ENCODE data around the gene ADPRH. TPM values are rescaled to one million over a fixed set of nuclear protein-coding genes. Genes with fewer than 3 reads are reported as not detected.
"Not testable (repeated sequence)": the region's sequence is repeated elsewhere in the genome, so short reads cannot be mapped to it uniquely, and the experiment has no call there.

ADPRH gene
- total and polyA plus RNA-seq, 5 donors, result 6.5 to 11.9 (median 10.2) TPM

DNA sequence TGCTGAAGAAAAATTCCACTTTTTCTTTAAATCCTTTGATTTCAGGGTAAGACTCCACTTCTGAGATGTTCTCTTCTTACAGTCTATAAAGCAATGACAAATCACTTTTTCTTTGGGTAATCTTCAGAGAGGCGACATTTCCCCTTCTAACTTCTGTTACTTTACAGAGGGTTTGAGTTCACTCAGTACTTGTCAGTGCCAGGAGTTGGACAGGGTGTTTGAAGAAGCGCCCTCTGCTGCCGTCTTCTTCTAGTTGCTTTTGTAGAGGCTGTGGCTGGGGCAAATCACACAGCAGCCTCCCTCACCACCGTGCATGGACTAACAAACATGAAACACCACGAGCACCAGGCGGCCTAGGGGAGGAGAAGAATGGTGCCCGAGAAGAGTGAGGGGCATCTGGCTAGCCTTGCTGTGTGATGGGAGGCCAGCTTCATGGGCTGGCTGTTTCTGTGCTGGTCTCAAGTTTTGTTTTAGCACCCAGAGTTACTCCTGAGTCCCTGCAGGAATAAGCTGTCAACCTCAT is 19.8 kb upstream of the ADPRH start, which contains the start of gene CD80:
Gene CD80, minus strand, starts transcription at position 174 of the 523 bp plus-strand sequence. CDS start 1,886 bp downstream, outside the sequence.
- 23% methylated on average over 7 of the region's 7 CpGs for WGBS
- peak; percentile 72 to 80 for ATAC-seq

DNA sequence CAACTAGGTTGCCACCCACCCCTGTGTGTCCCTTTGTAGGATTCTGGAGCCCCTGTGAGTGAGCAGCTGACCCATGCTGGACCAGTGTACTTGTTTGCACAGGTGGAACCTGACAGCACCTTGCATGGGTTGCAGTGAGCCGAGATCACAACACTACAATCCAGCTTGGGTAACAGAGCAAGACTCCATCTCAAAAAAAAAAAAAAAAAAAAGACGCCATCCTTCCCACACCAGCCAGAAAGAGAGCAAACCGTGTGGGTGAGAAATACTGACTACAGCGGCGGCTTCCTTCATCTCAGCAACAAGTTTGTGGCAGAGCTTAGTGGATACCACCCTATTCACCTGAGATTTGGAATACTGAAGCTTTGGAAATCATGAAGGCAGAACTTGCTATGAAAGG is 19.1 kb upstream of the ADPRH start:
- no peak for DNase-seq

More for the DNA sequence above, 19.8 kb upstream of the ADPRH start, which contains the start of gene CD80:
- DNase-seq, result peak; percentile 50 to 78 (median 66)
- H3K9me3 ChIP-seq (ENCODE audit: control insufficient read depth, low read length), result no peaks in the 10 kb centered on the region
- no peak within 1 kb of the TSS for H3K4me3 ChIP-seq (ENCODE audit: low read length)
- no peaks in the 10 kb centered on the region for H3K4me1 ChIP-seq (ENCODE audit: control insufficient read depth, insufficient read depth, low read length)
- H3K27me3 ChIP-seq (ENCODE audit: control insufficient read depth, insufficient read depth), result no peaks in the 10 kb centered on the region
- intact Hi-C loops (cut with DNase I), result no loop called here
- H3K27ac ChIP-seq (ENCODE audit: low read length), result no peak within 1 kb of the TSS

GRCh38 chr3:119562307-119562961 is 16.9 kb upstream of the ADPRH start:
- DNase-seq (peak in 1 of 3 donors; percentile 43), ATAC-seq (peak in 1 of 2 donors; percentile 39)
- H3K4me1 ChIP-seq (ENCODE audit: control insufficient read depth, insufficient read depth, low read length), result no peaks in the 10 kb centered on the region
- H3K9me3 ChIP-seq (ENCODE audit: control insufficient read depth, low read length), result no peaks in the 10 kb centered on the region
- H3K4me3 ChIP-seq (ENCODE audit: low read length), result no peak overlapping the region
- H3K27me3 ChIP-seq (ENCODE audit: control insufficient read depth, insufficient read depth), result no peaks in the 10 kb centered on the region
- H3K27ac ChIP-seq (ENCODE audit: low read length), result no peak overlapping the region
- 40% methylated on average over 6 of the region's 6 CpGs for WGBS
- intact Hi-C loops (cut with DNase I), result no loop called here

More for the DNA sequence above, 19.1 kb upstream of the ADPRH start:
- intact Hi-C loops (cut with DNase I), result no loop called here
- ATAC-seq, result peak in 1 of 2 donors; percentile 13
- Histone ChIP-seq H3K4me1 (ENCODE audit: control insufficient read depth, insufficient read depth, low read length) (no peaks in the 10 kb centered on the region), H3K27me3 (ENCODE audit: control insufficient read depth, insufficient read depth) (no peaks in the 10 kb centered on the region), H3K9me3 (ENCODE audit: control insufficient read depth, low read length) (no peaks in the 10 kb centered on the region), H3K4me3 (ENCODE audit: low read length) (no peak overlapping the region), H3K27ac (ENCODE audit: low read length) (no peak overlapping the region)
- WGBS, result 91% methylated on average over 5 of the region's 5 CpGs

DNA sequence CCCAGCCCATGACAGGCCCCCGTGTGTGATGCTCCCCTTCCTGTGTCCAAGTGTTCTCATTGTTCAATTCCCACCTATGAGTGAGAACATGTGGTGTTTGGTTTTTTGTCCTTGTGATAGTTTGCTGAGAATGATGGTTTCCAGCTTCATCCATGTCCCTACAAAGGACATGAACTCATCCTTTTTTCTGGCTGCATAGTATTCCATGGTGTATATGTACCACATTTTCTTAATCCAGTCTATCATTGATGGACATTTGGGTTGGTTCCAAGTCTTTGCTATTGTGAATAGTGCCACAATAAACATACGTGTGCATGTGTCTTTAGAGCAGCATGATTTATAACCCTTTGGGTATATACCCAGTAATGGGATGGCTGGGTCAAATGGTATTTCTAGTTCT is 16.0 kb upstream of the ADPRH start:
- 86% methylated on average over 2 of the region's 2 CpGs for WGBS
- intact Hi-C loops (cut with DNase I); H3K27me3 ChIP-seq (ENCODE audit: control insufficient read depth, insufficient read depth): not testable (repeated sequence)

DNA sequence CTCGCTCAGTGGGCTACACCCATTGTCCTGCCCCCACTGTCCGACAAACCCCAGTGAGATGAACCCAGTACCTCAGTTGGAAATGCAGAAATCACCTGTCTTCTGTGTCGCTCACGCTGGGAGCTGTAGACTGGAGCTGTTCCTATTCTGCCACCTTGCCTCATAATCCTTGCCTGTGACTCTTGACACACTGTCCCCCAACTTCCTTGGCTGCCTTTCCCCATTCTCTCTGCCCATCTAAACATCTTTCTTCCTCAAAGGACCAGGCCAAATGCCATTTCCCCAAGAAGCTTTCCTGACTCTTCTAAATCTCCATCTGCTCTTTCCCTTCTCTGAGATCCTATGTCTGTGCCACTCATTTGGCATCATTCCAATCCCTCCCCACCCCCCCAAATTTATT is 10.1 kb upstream of the ADPRH start:
- DNase-seq, result no peak
- Histone ChIP-seq H3K9me3 (ENCODE audit: control insufficient read depth, low read length) (no peaks in the 10 kb centered on the region), H3K27ac (ENCODE audit: low read length) (no peak overlapping the region), H3K4me1 (ENCODE audit: control insufficient read depth, insufficient read depth, low read length) (peaks cover 2% of the 10 kb centered on the region), H3K27me3 (ENCODE audit: control insufficient read depth, insufficient read depth) (no peaks in the 10 kb centered on the region), H3K4me3 (ENCODE audit: low read length) (no peak overlapping the region)
- ATAC-seq, result no peak
- WGBS, result 92% methylated on average over 4 of the region's 4 CpGs
- intact Hi-C loops (cut with DNase I), result no loop called here

More for the DNA sequence above, 16.0 kb upstream of the ADPRH start:
- not testable (repeated sequence) for ATAC-seq; DNase-seq; H3K4me1 ChIP-seq (ENCODE audit: control insufficient read depth, insufficient read depth, low read length); H3K9me3 ChIP-seq (ENCODE audit: control insufficient read depth, low read length); H3K4me3 ChIP-seq (ENCODE audit: low read length); H3K27ac ChIP-seq (ENCODE audit: low read length)

GRCh38 chr3:119570229-119570628 is 9.1 kb upstream of the ADPRH start:
- H3K4me1 ChIP-seq (ENCODE audit: control insufficient read depth, insufficient read depth, low read length), result peaks cover 2% of the 10 kb centered on the region
- no peaks in the 10 kb centered on the region for H3K27me3 ChIP-seq (ENCODE audit: control insufficient read depth, insufficient read depth)
- intact Hi-C loops (cut with DNase I), result no loop called here
- no peak overlapping the region for H3K27ac ChIP-seq (ENCODE audit: low read length)
- DNase-seq, result no peak
- WGBS, result 81% methylated on average over 5 of the region's 5 CpGs
- no peak overlapping the region for H3K4me3 ChIP-seq (ENCODE audit: low read length)
- ATAC-seq, result peak; percentile 47 to 74
- no peaks in the 10 kb centered on the region for H3K9me3 ChIP-seq (ENCODE audit: control insufficient read depth, low read length)

GRCh38 chr3:119571230-119571629 is 8.1 kb upstream of the ADPRH start:
- whole genome bisulfite sequencing, result 88% methylated on average over 1 of the region's 1 CpG
- peaks cover 2% of the 10 kb centered on the region for H3K4me1 ChIP-seq (ENCODE audit: control insufficient read depth, insufficient read depth, low read length)
- H3K4me3 ChIP-seq (ENCODE audit: low read length), result no peak overlapping the region
- no peak overlapping the region for H3K27ac ChIP-seq (ENCODE audit: low read length)
- H3K27me3 ChIP-seq (ENCODE audit: control insufficient read depth, insufficient read depth), result no peaks in the 10 kb centered on the region
- intact Hi-C loops (cut with DNase I), result no loop called here
- no peaks in the 10 kb centered on the region for H3K9me3 ChIP-seq (ENCODE audit: control insufficient read depth, low read length)
- DNase-seq (no peak), ATAC-seq (peak in 1 of 2 donors; percentile 31)

DNA sequence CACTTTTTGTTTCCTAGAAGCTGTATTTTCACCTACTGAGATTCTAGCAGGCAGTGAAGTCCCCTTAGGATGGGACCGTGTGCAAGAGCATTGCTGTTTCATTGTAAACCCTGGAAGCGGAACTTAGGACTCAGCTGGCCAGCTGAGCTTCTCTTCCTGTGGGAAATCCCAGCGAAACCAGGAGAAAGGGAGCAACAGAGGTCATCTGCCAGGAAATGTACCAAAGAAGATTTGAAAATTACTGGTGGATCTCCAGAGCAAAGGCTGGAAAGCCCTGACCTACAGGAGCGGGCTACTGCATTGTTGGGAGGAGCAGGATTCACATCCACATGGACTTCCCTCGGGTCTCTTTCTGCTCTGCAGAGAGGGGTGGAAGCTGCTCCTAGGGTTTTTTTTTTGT is 7.6 kb upstream of the ADPRH start:
- intact Hi-C loops (cut with DNase I), result no loop called here
- Histone ChIP-seq H3K27ac (ENCODE audit: low read length) (peak overlapping the region; percentile 55), H3K9me3 (ENCODE audit: control insufficient read depth, low read length) (no peaks in the 10 kb centered on the region), H3K27me3 (ENCODE audit: control insufficient read depth, insufficient read depth) (no peaks in the 10 kb centered on the region), H3K4me3 (ENCODE audit: low read length) (no peak overlapping the region), H3K4me1 (ENCODE audit: control insufficient read depth, insufficient read depth, low read length) (peaks cover 2% of the 10 kb centered on the region)
- 54% methylated on average over 5 of the region's 5 CpGs for WGBS
- DNase-seq, result no peak
- ATAC-seq, result peak; percentile 54 to 83

GRCh38 chr3:119575507-119575906 is 3.8 kb upstream of the ADPRH start:
- Histone ChIP-seq H3K9me3 (ENCODE audit: control insufficient read depth, low read length) (no peaks in the 10 kb centered on the region), H3K4me1 (ENCODE audit: control insufficient read depth, insufficient read depth, low read length) (peaks cover 5% of the 10 kb centered on the region), H3K27me3 (ENCODE audit: control insufficient read depth, insufficient read depth) (no peaks in the 10 kb centered on the region), H3K4me3 (ENCODE audit: low read length) (no peak overlapping the region), H3K27ac (ENCODE audit: low read length) (no peak overlapping the region)
- no peak for DNase-seq
- intact Hi-C loops (cut with DNase I), result no loop called here
- no peak for ATAC-seq

DNA sequence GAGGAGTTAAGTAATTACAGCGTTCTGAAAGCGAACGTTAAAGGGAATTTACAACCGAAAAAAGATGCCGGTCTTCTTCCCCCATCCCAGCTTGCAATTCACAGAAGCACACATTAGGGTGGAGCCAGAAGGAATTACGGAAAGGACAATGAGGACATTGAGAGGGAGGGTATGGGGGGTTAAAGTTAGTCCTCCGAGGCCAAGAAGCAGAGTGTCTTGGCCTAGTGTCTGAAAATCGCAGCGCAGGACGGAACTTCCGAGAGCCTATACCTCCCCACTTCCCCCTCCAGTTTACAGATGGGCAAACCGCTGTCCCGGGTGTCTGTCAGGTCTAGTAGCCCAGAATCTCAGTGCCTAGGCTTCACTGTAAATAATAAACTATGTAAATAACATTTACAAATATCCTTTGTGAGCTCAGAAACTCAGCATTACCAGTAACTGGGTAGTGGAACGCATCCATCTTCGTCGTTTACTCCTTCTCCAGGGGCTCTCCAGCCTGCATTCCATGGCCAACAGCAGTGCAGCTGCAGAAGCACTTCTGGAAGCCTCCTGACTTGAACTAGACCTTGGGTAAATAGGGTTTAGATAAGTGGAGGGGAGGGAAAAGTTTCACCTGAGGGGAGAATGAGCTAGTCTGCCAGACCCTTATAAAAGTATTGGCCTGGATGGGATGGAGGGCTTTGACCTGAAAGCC is 922 bp downstream of the ADPRH start:
- peak overlapping the region; percentile 92 for H3K27ac ChIP-seq (ENCODE audit: low read length)
- no peaks in the 10 kb centered on the region for H3K9me3 ChIP-seq (ENCODE audit: control insufficient read depth, low read length)
- peaks cover 4% of the 10 kb centered on the region for H3K4me1 ChIP-seq (ENCODE audit: control insufficient read depth, insufficient read depth, low read length)
- WGBS, result 7% methylated on average over 16 of the region's 16 CpGs
- DNase-seq (peak in 2 of 3 donors; percentile 34 to 69), ATAC-seq (peak; percentile 71 to 72)
- H3K4me3 ChIP-seq (ENCODE audit: low read length), result peak overlapping the region; percentile 47
- no peaks in the 10 kb centered on the region for H3K27me3 ChIP-seq (ENCODE audit: control insufficient read depth, insufficient read depth)
- intact Hi-C loops (cut with DNase I), result no loop called here

DNA sequence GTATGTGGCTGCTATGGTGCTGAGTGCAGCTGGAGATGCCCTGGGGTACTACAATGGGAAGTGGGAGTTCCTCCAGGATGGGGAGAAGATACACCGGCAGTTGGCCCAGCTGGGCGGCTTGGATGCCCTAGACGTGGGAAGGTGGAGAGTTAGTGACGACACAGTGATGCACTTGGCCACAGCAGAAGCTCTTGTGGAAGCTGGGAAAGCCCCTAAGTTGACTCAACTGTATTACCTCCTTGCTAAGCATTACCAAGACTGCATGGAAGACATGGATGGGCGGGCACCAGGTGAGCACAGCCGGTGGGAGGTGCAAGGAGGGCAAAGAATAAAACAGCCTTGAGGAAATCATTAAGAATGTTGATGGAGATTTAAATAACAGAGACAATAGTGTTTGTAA is 2.9 kb downstream of the ADPRH start:
- H3K27me3 ChIP-seq (ENCODE audit: control insufficient read depth, insufficient read depth), result no peaks in the 10 kb centered on the region
- 77% methylated on average over 6 of the region's 6 CpGs for WGBS
- H3K9me3 ChIP-seq (ENCODE audit: control insufficient read depth, low read length), result no peaks in the 10 kb centered on the region
- ATAC-seq (no peak), DNase-seq (no peak)
- no peak overlapping the region for H3K4me3 ChIP-seq (ENCODE audit: low read length)
- intact Hi-C loops (cut with DNase I), result no loop called here
- peaks cover 4% of the 10 kb centered on the region for H3K4me1 ChIP-seq (ENCODE audit: control insufficient read depth, insufficient read depth, low read length)
- H3K27ac ChIP-seq (ENCODE audit: low read length), result no peak overlapping the region

All from right cardiac atrium (tissue), 5 donors.